HG02852 (cell line): ENCODE results near the gene USHBP1.
A peak's percentile ranks its signal among the peaks of the same experiment; 100 is the strongest.

ENCODE experiments used
- ATAC-seq: cut with Tn5 transposase; IDR thresholded peaks from one replicate; pipeline ENCODE4 v1.9.1; 2021; ENCODE audit warnings: mild to moderate bottlenecking, moderate library complexity; ENCODE audit not compliant: unreplicated experiment

USHBP1 gene

GRCh38 chr19:17264641-17264979 lies at the start of gene USHBP1:
USHBP1 (minus strand) TSS chr19:17264745; CDS start chr19:17264299, 446 bp downstream.
- ATAC-seq = no peak

GRCh38 chr19:17314007-17314593 lies 49.6 kb upstream of the USHBP1 start:
- no peak for ATAC-seq

GRCh38 chr19:17312189-17313113 lies 47.9 kb upstream of the USHBP1 start:
- no peak for ATAC-seq

- no peak for ATAC-seq
Measured at GRCh38 chr19:17311455-17312188, 47.1 kb upstream of the USHBP1 start.

- no peak for ATAC-seq
Measured at GRCh38 chr19:17309965-17310461, 45.5 kb upstream of the USHBP1 start.

- peak; percentile 61 for ATAC-seq
Measured at GRCh38 chr19:17309198-17309964, 44.8 kb upstream of the USHBP1 start, which contains the start of gene DDA1. DDA1 (plus strand) TSS chr19:17309563; CDS start chr19:17309655, 92 bp downstream.

GRCh38 chr19:17307876-17308377 lies 43.4 kb upstream of the USHBP1 start:
- ATAC-seq = no peak

- no peak for ATAC-seq
Measured at GRCh38 chr19:17306285-17306714, 41.8 kb upstream of the USHBP1 start.

GRCh38 chr19:17305517-17306284 lies 41.2 kb upstream of the USHBP1 start, which contains the start of gene MRPL34:
MRPL34 (plus strand) TSS chr19:17305872; CDS start chr19:17305893, 21 bp downstream.
- peak; percentile 55 for ATAC-seq

- no peak for ATAC-seq
Measured at GRCh38 chr19:17305216-17305516, 40.6 kb upstream of the USHBP1 start.

GRCh38 chr19:17304386-17305215 lies 40.1 kb upstream of the USHBP1 start:
- ATAC-seq = no peak

GRCh38 chr19:17303940-17304267 lies 39.4 kb upstream of the USHBP1 start:
- no peak for ATAC-seq

GRCh38 chr19:17303167-17303939 lies 38.8 kb upstream of the USHBP1 start, which contains the start of gene ABHD8:
ABHD8 (minus strand) TSS chr19:17303425; CDS start chr19:17301616, 1,809 bp downstream.
- ATAC-seq = peak; percentile 64

- ATAC-seq = no peak
Measured at GRCh38 chr19:17302391-17303166, 38.0 kb upstream of the USHBP1 start.

- ATAC-seq = no peak
Measured at GRCh38 chr19:17300992-17301619, 36.6 kb upstream of the USHBP1 start.

GRCh38 chr19:17296976-17297375 lies 32.4 kb upstream of the USHBP1 start:
- ATAC-seq = no peak

GRCh38 chr19:17296273-17296672 lies 31.7 kb upstream of the USHBP1 start:
- ATAC-seq = no peak
